Measurements from ENCODE around the gene PKNOX2.

GRCh38 chr11:125408311-125408711 is 243.8 kb downstream of the PKNOX2 start:
- TF ChIP-seq CTCF (IDR thresholded peaks at IDR 0.05) (no peak), POLR2AphosphoS5 (IDR thresholded peaks at IDR 0.05) (no peak), POLR2A (IDR thresholded peaks at IDR 0.05) (no peak)

Data from gastroesophageal sphincter (tissue), 3 donors.